Astrocyte of the cerebellum (primary cell): ENCODE data around the gene SSBP1.
A peak's percentile ranks its signal among the peaks of the same experiment; 100 is the strongest.

Source experiments
- DNase-seq: peaks from one replicate; pipeline ENCODE4 v3.0.0-alpha.2; 2011; ENCODE audit warnings: low read depth
- H3K4me3 ChIP-seq: 2 replicates; pipeline ENCODE4 v1.5.1; 2011; ENCODE audit warnings: mild to moderate bottlenecking, low read depth, low read length, moderate library complexity
- in situ Hi-C: cut with HindIII; loops from 2 replicates; pipeline ENCODE4 v1.10.0; 2017; ENCODE audit warnings: low sequenced_read_pairs
- TF ChIP-seq, protein P1 (sequence below): IDR thresholded peaks from 2 replicates; pipeline ENCODE4 v1.5.1; 2012; ENCODE audit warnings: low read length, low read depth, moderate library complexity, mild to moderate bottlenecking; ENCODE audit errors: missing control alignments

SSBP1 gene

DNA sequence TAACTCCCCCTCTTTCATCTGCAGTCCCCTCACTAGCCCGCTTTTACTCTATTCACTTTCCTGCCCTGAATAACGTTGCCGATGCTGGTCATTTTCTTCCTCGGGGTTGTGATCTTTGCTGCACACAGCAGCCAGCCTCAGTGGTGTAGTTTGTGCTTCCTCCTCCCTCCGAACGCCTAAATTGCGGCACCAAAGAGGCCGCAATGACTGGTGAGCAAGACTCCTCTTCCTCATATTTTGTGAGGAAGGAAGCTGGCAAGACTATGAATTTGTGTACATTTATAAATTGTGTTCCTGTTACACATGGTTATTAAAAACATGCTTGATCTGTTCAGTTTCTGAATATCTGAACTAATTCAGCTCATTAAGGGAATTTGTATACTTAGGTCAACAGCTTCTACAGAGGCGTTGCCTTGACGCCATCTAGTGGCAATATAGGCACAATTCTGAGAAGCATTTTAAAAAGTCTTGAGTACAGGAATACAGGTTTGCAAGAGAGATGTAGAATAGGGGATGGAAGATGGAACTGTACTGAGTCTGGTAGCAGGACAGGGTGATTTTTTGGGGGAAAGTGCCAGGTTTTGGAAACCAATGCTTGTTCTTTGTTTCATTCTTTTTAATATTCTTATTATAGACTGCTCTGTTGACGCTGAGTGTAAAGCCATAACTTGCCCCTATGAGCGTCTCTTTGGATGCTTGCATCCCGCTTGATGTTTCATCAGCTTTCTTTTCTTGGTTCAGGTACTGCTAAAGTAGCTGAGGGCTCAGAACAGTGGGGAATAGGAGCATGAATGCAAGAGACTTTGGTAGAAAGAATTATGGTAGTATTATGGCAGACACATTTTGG lies 47.8 kb downstream of the SSBP1 start:
- TF ChIP-seq, protein P1, sequence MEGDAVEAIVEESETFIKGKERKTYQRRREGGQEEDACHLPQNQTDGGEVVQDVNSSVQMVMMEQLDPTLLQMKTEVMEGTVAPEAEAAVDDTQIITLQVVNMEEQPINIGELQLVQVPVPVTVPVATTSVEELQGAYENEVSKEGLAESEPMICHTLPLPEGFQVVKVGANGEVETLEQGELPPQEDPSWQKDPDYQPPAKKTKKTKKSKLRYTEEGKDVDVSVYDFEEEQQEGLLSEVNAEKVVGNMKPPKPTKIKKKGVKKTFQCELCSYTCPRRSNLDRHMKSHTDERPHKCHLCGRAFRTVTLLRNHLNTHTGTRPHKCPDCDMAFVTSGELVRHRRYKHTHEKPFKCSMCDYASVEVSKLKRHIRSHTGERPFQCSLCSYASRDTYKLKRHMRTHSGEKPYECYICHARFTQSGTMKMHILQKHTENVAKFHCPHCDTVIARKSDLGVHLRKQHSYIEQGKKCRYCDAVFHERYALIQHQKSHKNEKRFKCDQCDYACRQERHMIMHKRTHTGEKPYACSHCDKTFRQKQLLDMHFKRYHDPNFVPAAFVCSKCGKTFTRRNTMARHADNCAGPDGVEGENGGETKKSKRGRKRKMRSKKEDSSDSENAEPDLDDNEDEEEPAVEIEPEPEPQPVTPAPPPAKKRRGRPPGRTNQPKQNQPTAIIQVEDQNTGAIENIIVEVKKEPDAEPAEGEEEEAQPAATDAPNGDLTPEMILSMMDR, result peak; percentile 84
- in situ Hi-C loops, result no loop called here
- DNase-seq, result peak; percentile 33
- H3K4me3 ChIP-seq, result no peak overlapping the region

DNA sequence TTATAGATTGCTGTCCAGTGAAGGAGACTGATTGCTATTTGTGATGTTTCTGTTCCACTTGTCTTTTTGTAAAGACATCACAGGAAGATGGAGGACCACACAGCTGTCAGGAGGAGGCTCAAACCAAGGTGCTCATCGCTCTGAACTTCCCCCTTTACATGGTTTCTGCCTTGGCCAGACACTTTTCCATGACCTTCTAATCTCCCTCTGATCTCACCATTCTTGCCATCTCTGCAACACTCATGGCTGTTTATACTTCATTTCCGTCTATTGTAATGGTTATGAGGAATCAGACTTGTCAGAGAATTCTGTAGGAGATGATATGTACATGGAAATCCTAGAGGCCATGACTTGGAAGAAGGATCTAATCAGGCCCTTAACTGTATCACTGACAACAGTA lies 50.1 kb downstream of the SSBP1 start:
- no peak overlapping the region for H3K4me3 ChIP-seq
- DNase-seq, result no peak
- in situ Hi-C loops, result no loop called here
- TF ChIP-seq, protein P1, result no peak

DNA sequence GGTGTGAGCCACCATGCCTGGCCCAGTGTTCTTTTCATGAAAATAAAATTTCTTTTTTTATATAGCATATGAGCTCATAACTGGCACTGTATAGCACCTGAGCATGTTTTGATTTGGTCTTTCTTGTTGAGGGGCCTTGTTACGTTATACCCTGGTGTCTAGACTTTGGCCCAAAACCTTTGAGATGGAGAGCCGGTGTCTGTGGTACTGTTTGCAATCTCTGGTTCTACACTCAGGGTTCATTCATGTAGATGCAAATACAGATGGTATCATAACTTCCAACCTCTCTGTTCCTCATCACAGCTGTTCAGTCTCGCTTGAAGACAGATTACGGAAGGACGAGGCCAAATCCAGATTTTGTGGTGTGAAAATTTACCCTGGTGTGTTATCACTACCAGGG lies 51.8 kb downstream of the SSBP1 start, which contains the start of gene TAS2R5:
TSS of gene TAS2R5 (plus strand) at position 301 of the 400 bp plus-strand sequence. CDS start 145 bp downstream, outside the sequence.
- in situ Hi-C loops, result no loop called here
- H3K4me3 ChIP-seq, result no peak within 1 kb of the TSS
- DNase-seq, result no peak
- TF ChIP-seq, protein P1, result no peak

DNA sequence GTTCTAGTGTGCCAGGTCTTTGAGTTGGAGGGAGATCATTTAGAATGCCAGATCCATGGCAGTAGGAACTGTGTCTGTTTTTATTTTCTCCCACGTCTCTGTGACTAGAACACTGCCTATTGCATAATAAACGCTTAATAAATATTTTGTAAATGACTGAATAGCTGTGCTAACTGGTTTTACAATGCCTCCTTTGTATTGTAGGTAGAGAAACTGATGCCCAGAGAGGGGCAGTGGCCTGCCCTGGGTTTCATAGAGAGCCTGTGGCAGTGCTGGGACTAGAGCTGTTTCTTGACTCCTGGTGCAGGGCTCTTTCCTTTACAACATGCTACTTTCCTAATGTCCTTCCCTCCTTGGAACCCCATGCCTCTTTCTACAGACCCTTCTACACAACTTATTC lies 54.4 kb downstream of the SSBP1 start:
- H3K4me3 ChIP-seq, result no peak overlapping the region
- in situ Hi-C loops, result no loop called here
- no peak for DNase-seq
- TF ChIP-seq, protein P1, result no peak
